ENCODE results near the gene OPALIN.

Gene OPALIN

GRCh38 chr10:96305019-96305418, 53.8 kb downstream of the OPALIN start:
- FAIRE-seq, result no peak
- no peak for DNase-seq (ENCODE audit: insufficient read length, low spot score)
- TF ChIP-seq, protein P1, sequence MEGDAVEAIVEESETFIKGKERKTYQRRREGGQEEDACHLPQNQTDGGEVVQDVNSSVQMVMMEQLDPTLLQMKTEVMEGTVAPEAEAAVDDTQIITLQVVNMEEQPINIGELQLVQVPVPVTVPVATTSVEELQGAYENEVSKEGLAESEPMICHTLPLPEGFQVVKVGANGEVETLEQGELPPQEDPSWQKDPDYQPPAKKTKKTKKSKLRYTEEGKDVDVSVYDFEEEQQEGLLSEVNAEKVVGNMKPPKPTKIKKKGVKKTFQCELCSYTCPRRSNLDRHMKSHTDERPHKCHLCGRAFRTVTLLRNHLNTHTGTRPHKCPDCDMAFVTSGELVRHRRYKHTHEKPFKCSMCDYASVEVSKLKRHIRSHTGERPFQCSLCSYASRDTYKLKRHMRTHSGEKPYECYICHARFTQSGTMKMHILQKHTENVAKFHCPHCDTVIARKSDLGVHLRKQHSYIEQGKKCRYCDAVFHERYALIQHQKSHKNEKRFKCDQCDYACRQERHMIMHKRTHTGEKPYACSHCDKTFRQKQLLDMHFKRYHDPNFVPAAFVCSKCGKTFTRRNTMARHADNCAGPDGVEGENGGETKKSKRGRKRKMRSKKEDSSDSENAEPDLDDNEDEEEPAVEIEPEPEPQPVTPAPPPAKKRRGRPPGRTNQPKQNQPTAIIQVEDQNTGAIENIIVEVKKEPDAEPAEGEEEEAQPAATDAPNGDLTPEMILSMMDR (IDR thresholded peaks at IDR 0.05; ENCODE audit: insufficient read depth, missing control alignments), result no peak

GRCh38 chr10:96304230-96304629, 54.6 kb downstream of the OPALIN start, which contains the start of gene DNTT:
DNTT (plus strand) TSS chr10:96304434; CDS start chr10:96304498, 64 bp downstream.
- DNase-seq (ENCODE audit: insufficient read length, low spot score), result no peak
- TF ChIP-seq, protein P1 (IDR thresholded peaks at IDR 0.05; ENCODE audit: insufficient read depth, missing control alignments), result no peak
- no peak for FAIRE-seq

GRCh38 chr10:96301616-96302015, 57.2 kb downstream of the OPALIN start:
- TF ChIP-seq, protein P1 (IDR thresholded peaks at IDR 0.05; ENCODE audit: insufficient read depth, missing control alignments), result no peak
- DNase-seq (ENCODE audit: insufficient read length, low spot score) (no peak), FAIRE-seq (no peak)

GRCh38 chr10:96299383-96299782, 59.4 kb downstream of the OPALIN start:
- FAIRE-seq, result no peak
- TF ChIP-seq, protein P1 (IDR thresholded peaks at IDR 0.05; ENCODE audit: insufficient read depth, missing control alignments), result no peak
- no peak for DNase-seq (ENCODE audit: insufficient read length, low spot score)

DNA sequence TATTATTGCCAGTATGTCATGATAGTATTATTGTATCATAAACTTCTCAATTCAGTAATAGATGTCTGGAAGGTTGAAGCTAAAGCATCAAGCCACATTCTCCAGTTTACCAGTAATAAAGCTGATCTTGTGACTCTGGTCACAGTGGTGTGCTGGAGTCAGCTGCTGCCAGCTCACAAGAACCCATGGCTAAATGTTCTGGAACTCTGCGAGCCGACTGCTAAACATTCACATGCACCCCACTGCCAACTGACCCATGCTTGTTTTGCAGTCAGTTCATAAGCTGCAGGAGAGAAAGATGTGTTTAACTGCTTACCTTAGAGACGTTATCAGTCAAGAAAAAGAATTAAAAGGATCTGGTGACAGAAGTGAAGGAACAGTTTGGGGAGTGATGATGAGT, 60.4 kb downstream of the OPALIN start:
- no peak for FAIRE-seq
- no peak for DNase-seq (ENCODE audit: insufficient read length, low spot score)
- TF ChIP-seq, protein P1 (IDR thresholded peaks at IDR 0.05; ENCODE audit: insufficient read depth, missing control alignments), result no peak

- FAIRE-seq (no peak), DNase-seq (ENCODE audit: insufficient read length, low spot score) (no peak)
- TF ChIP-seq, protein P1 (IDR thresholded peaks at IDR 0.05; ENCODE audit: insufficient read depth, missing control alignments), result no peak
Measured at GRCh38 chr10:96297486-96297885, 61.3 kb downstream of the OPALIN start.

- DNase-seq (ENCODE audit: insufficient read length, low spot score) (no peak), FAIRE-seq (no peak)
- TF ChIP-seq, protein P1 (IDR thresholded peaks at IDR 0.05; ENCODE audit: insufficient read depth, missing control alignments), result no peak
Measured at GRCh38 chr10:96295475-96295874, 63.3 kb downstream of the OPALIN start.
